VCaP (cell line): ENCODE measurements around the gene RBMS3.

Experiments
- H3K27ac ChIP-seq: fragments of 450-650 bp; 2 replicates; pipeline ENCODE4 v1.5.1; 2017
- TF ChIP-seq, protein P1 (sequence below): fragments of 450-650 bp; conservative IDR thresholded peaks from 2 replicates; pipeline ENCODE4 v1.5.1; 2017; ENCODE audit warnings: mild to moderate bottlenecking, moderate library complexity

The RBMS3 gene

GRCh38 chr3:29426302-29427226 lies 145.7 kb downstream of the RBMS3 start:
- no peak overlapping the region for H3K27ac ChIP-seq
- TF ChIP-seq, protein P1, sequence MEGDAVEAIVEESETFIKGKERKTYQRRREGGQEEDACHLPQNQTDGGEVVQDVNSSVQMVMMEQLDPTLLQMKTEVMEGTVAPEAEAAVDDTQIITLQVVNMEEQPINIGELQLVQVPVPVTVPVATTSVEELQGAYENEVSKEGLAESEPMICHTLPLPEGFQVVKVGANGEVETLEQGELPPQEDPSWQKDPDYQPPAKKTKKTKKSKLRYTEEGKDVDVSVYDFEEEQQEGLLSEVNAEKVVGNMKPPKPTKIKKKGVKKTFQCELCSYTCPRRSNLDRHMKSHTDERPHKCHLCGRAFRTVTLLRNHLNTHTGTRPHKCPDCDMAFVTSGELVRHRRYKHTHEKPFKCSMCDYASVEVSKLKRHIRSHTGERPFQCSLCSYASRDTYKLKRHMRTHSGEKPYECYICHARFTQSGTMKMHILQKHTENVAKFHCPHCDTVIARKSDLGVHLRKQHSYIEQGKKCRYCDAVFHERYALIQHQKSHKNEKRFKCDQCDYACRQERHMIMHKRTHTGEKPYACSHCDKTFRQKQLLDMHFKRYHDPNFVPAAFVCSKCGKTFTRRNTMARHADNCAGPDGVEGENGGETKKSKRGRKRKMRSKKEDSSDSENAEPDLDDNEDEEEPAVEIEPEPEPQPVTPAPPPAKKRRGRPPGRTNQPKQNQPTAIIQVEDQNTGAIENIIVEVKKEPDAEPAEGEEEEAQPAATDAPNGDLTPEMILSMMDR = no peak

DNA sequence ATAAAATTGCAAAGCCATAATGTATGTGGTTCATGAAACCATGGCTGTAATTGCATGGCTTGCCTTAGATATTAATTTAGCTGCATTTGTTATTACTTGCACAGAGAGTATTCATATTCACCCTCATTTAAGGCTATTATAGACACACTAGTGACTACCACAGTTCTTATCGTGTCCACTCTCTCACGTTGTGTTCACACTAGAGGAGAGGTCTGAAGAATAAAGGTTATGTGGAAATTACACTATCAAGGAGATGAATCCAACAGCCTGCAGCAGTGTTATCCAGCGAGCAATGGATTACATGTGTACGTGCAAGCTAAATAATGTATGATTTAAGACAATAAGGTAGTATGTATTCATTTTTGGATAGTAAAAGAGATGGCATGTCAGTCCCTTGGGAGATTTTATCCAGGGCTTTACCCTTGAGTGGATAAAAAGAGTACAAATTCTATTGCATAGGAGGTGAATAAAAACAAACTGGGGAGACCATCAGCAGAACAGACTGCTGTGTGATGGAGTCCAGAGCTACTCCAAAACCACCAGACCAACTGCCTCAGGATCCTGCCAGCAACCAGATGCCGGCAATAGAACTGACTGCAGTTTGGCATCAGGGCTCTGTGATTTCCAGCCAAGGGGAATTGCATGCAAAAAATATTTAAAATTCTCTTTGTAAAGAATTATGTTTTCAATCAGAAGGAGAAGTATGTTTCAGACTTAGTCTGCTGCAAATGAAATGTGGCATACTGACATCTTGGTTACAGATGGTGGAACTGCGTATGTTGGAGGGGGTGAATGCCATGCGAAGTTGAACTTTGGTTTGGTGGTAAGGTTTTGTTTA lies 146.6 kb downstream of the RBMS3 start:
- no peak overlapping the region for H3K27ac ChIP-seq
- TF ChIP-seq, protein P1 = no peak

- TF ChIP-seq, protein P1 = no peak
- H3K27ac ChIP-seq = no peak overlapping the region
Observed at GRCh38 chr3:29429055-29429679, 148.3 kb downstream of the RBMS3 start.

DNA sequence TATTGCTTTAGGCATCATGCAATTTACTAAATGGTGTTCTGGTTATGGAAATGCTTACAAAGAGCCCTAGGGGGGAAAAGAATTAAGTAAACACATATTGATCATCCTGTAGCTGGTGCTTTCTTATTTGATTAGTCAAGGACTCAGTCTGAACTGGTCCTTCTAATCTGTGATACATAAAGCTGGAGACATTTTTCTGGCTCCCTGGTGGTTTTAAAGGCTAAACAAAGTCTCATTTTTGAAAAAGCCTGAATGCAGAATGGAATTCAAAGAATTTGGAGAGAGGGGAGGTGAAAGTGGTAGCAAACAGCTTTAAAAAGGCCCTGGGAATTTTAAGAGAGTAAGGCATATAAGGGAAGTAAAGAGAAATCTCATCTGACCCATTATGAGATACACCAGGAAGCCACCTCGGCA lies 149.7 kb downstream of the RBMS3 start:
- no peak overlapping the region for H3K27ac ChIP-seq
- TF ChIP-seq, protein P1 = no peak

DNA sequence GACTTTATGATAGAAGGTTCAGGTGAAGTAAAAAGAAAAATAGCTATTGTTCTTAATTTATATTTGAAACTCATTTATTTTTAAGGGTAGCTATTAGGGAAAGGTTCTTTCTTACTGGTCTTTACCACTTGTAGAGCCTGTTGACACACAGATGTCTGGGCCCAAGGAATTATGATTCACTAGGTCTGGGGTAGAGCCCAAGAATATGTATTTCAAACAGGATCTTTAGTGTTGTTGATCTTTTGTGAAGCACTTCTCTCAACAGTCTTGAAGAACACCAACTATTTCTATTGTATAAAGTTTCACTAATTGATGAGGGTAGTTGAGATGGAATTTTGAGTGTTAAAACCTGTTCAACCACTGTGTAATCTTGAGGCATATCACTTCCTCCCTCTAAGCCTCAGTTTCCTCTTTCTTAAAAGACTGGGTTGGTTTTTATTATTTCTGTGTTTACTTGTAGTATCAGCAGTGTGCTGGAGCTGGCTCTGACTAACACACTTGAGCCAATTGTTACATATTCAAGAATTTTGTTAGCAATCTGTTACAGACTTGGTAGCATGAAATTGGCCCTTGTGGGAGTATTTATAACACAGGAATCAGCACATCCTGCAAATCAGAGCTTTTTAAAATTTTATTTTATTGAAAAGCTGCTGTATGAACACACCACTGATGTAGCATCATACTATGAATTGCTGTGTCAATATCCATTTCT lies 155.9 kb downstream of the RBMS3 start:
- no peak overlapping the region for H3K27ac ChIP-seq
- TF ChIP-seq, protein P1 = no peak

DNA sequence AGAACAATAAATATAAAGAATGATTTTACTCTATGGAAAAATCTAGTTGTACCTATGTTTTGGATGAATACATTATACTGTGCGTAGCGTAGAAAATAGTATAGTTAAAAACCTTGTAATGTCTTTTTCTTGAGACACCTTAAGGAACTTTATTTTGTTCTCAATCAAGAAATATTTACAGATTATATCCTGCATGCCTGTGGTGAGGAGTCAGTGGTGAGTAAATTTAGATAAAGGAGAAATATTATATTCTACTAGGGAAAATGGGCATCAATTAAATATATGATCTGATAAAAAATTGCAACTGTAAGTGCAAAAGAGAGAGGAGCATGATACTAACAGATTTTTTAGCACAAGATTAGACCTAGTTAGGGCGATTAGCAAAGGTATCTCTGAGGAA lies 157.7 kb downstream of the RBMS3 start:
- TF ChIP-seq, protein P1 = no peak
- H3K27ac ChIP-seq = no peak overlapping the region
